ENCODE results near the gene PLEKHO1.
A peak's percentile ranks its signal among the peaks of the same experiment; 100 is the strongest.
"Not testable (repeated sequence)": the region's sequence is repeated elsewhere in the genome, so short reads cannot be mapped to it uniquely, and the experiment has no call there.

Gene PLEKHO1

GRCh38 chr1:150185481-150185880 is 35.8 kb downstream of the PLEKHO1 start:
- DNase-seq (ENCODE audit: low read depth) = no peak
- no peak overlapping the region for H3K4me3 ChIP-seq (ENCODE audit: low read depth, low read length)
- TF ChIP-seq CTCF (conservative IDR thresholded peaks at IDR 0.05; ENCODE audit: low read depth, low read length) = no peak

GRCh38 chr1:150186438-150186788 is 36.7 kb downstream of the PLEKHO1 start:
- DNase-seq (ENCODE audit: low read depth) = not testable (repeated sequence)

GRCh38 chr1:150186789-150187559 is 37.3 kb downstream of the PLEKHO1 start:
- peak overlapping the region; percentile 28 for H3K4me3 ChIP-seq (ENCODE audit: low read depth, low read length)
- peak; percentile 56 for TF ChIP-seq CTCF (conservative IDR thresholded peaks at IDR 0.05; ENCODE audit: low read depth, low read length)
- DNase-seq (ENCODE audit: low read depth) = peak; percentile 77

More at GRCh38 chr1:150186438-150186788, 36.7 kb downstream of the PLEKHO1 start:
- not testable (repeated sequence) for H3K4me3 ChIP-seq (ENCODE audit: low read depth, low read length)

GRCh38 chr1:150187560-150187931 is 37.8 kb downstream of the PLEKHO1 start:
- no peak overlapping the region for H3K4me3 ChIP-seq (ENCODE audit: low read depth, low read length)
- no peak for TF ChIP-seq CTCF (conservative IDR thresholded peaks at IDR 0.05; ENCODE audit: low read depth, low read length)
- DNase-seq (ENCODE audit: low read depth) = no peak

GRCh38 chr1:150192012-150192411 is 42.3 kb downstream of the PLEKHO1 start:
- DNase-seq (ENCODE audit: low read depth) = peak; percentile 86
- no peak overlapping the region for H3K4me3 ChIP-seq (ENCODE audit: low read depth, low read length)
- TF ChIP-seq CTCF (conservative IDR thresholded peaks at IDR 0.05; ENCODE audit: low read depth, low read length) = no peak

GRCh38 chr1:150194381-150195031 is 44.8 kb downstream of the PLEKHO1 start:
- H3K4me3 ChIP-seq (ENCODE audit: low read depth, low read length) = no peak overlapping the region
- TF ChIP-seq CTCF (conservative IDR thresholded peaks at IDR 0.05; ENCODE audit: low read depth, low read length) = no peak
- DNase-seq (ENCODE audit: low read depth) = peak; percentile 84

- no peak for DNase-seq (ENCODE audit: low read depth)
- no peak for TF ChIP-seq CTCF (conservative IDR thresholded peaks at IDR 0.05; ENCODE audit: low read depth, low read length)
- no peak overlapping the region for H3K4me3 ChIP-seq (ENCODE audit: low read depth, low read length)
These were observed 46.7 kb downstream of the PLEKHO1 start for GRCh38 chr1:150196417-150196816.

Data from choroid plexus epithelial cell (primary cell).